ENCODE results near the gene ZNF160. TPM values are rescaled to one million over a fixed set of nuclear protein-coding genes. Genes with fewer than 3 reads are reported as not detected.
"Not testable (repeated sequence)": the region's sequence is repeated elsewhere in the genome, so short reads cannot be mapped to it uniquely, and the experiment has no call there.

The ZNF160 gene
- total RNA-seq: 10 to 100 TPM; 16.5 to 17.0 TPM
- long read RNA-seq, full-length matches to known transcripts: 11 of 16 reads
- long read RNA-seq, partial matches to known transcripts: 0 of 16 reads
- long read RNA-seq, other reads (novel, unspliced or antisense): 5 of 16 reads

- ATAC-seq: peak; percentile 99
- intact Hi-C loops (cut with DNase I): no loop called here
- DNase-seq: peak; percentile 99
Measured at GRCh38 chr19:53103234-53104203, at the start of gene ZNF160. Gene ZNF160 (minus strand): TSS chr19:53103422. CDS start chr19:53086276, 17,146 bp downstream.

GRCh38 chr19:53147645-53148044, 44.4 kb upstream of the ZNF160 start:
- no peak for DNase-seq
- no peak for ATAC-seq
- intact Hi-C loops (cut with DNase I): no loop called here

- DNase-seq (no peak), ATAC-seq (no peak)
- intact Hi-C loops (cut with DNase I): no loop called here
Measured at GRCh38 chr19:53140351-53140750, 37.1 kb upstream of the ZNF160 start.

DNA sequence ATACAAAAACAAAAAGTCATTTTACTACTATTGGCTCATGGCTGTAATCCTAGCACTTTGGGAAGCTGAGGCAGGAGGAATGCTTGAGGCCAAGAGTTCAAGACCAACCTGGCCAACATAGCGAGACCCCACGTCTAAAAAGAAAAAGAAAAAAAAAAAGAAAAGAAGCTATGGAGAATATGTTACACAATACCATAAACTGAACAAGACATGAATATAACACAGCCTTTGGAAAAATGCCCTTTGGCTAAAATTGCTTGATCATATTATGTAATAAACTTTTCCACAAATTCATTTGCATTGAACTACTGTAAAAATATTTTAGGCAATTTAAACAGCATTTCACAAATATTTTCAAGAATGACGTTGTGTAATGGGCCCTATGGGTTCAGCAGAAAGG, 33.2 kb upstream of the ZNF160 start:
- ATAC-seq (no peak), DNase-seq (no peak)
- intact Hi-C loops (cut with DNase I): no loop called here

DNA sequence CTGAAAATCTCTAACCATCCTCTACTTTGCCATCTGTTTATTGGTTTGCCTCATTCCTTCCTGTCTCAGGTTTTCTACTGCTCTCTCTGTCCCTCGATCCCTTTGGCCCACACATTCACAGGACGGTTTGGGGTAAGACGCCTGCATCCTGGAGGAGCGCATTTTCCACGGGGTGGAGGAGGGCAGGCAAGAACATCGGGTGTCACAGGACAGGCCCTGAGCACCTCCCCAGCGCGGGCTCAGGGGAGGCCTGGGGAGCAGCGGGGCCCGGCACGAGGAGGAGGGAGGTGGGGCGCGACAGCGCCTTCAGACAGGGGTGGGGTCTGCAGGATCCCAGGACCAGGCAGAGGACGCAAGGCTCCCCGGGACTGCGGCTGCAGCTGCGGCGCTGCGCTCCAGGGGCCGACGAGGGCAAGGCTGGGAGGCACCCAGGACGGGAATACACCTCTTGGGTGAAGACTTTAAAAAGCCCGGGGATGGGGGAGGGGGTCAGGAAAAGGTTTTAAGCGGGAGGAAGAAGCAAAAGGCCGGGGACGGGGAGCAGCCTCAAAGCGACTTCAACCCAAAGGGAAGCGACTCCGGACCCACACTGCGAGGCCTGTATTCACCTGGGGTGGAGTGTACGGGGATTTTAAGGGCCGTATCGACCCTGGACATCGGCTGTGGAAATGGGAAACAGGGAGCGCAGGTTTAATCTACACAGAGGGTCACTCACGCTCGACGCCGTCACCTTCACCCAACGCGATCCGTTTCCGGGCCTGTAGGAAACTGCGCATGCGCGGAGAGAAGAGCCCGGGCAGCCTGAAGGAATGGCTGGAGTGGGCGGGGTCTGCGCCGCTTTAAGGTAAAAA, 29.1 kb upstream of the ZNF160 start, which contains the start of gene ZNF415:
ZNF415 (minus strand) TSS at position 770 of the 851 bp plus-strand sequence. CDS start 10,234 bp downstream, outside the sequence.
- DNase-seq: peak; percentile 95
- intact Hi-C loops (cut with DNase I): no loop called here
- ATAC-seq: peak; percentile 96 to 98

- DNase-seq: no peak
- intact Hi-C loops (cut with DNase I): no loop called here
- peak in 1 of 2 donors; percentile 28 for ATAC-seq
Measured at GRCh38 chr19:53131727-53132126, 28.5 kb upstream of the ZNF160 start.

DNA sequence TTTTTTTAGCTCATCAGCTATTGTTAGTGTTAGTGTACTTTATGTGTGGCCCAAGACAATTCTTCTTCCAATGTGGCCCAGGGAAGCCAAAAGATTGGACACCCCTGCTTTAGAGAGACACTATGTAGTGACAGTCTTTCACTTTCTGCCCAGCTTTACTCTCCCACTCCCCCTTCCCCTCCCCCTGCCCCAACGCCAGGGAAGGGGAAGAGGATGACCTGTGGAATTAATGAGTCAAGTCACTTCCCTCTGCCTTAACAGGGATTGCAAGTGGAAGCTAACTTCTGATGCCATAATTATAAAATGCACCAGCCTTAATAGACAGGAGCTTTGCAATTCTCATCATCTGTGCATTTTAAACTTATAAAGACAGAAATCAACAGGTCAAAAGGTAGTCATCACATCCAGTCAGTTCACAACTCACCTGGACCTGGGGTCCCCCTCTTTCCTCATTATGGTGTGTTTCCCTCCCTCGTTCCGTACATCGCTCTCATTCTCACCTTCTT, 27.9 kb upstream of the ZNF160 start:
- no peak for ATAC-seq
- intact Hi-C loops (cut with DNase I): no loop called here
- DNase-seq: no peak

- intact Hi-C loops (cut with DNase I): no loop called here
- ATAC-seq (no peak), DNase-seq (peak; percentile 33)
Measured at GRCh38 chr19:53130506-53130905, 27.3 kb upstream of the ZNF160 start.

DNA sequence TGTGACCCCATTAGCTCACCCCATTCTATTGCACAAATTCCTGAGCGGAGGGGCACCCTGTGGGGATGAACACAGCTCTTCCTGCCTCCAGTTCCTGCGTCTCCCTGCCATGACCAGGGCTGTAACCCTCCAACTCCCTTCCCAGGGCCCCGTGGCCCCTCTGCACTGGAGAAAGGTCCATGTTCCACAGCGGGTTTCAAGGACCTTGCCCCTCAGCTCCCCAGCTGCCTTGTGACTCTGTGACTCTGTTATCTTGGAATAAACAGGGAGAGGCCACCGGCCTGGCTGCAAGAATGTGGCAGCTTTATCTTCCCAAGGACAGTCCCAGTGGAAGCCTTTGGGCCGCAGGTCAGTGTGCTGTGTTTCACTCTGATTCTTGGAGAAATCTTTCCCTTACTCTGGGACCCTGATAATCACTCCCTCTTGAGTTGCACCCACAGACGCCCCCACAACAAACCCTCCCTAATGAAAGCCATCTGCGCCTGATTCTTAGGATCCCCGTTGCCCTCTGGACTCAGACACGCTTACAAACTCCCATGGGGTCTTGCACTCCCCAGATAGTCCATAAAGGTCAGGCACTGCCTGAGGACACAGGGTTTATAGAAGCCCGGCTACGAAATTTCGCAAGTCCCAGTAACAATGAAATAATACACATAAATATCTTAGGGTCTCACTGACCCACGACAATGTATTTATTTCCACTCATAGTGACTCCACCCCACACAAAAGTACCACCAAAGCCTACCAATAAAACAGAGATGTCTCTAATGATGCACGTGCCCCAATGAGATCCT, 23.7 kb upstream of the ZNF160 start:
- DNase-seq; intact Hi-C loops (cut with DNase I): not testable (repeated sequence)
- peak; percentile 49 to 67 for ATAC-seq

DNA sequence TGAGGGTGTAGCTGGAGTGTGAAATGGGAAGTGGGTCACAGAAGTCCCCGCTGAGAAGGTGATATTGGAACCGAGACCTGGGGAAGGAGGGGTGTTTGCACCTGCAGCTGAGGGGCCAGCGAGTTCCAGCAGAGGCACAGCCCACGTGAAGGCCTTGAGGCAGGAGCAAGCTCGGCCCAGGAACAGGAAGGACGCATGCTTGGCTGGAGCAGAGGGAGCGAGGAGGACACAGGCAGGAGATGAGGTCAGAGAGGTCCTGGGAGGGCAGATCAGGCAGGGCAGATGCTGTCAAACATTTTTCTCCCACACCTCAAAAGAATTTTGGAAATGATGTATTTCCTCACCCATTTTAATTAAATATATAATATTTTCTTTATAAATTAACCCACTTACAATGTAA, 20.2 kb upstream of the ZNF160 start:
- no peak for ATAC-seq
- intact Hi-C loops (cut with DNase I): no loop called here
- no peak for DNase-seq

- intact Hi-C loops (cut with DNase I): no loop called here
- DNase-seq (no peak), ATAC-seq (no peak)
Measured at GRCh38 chr19:53112286-53112685, 9.1 kb upstream of the ZNF160 start.

- DNase-seq (no peak), ATAC-seq (no peak)
- intact Hi-C loops (cut with DNase I): no loop called here
Measured at GRCh38 chr19:53109527-53109926, 6.3 kb upstream of the ZNF160 start.

GRCh38 chr19:53102756-53103233, 427 bp downstream of the ZNF160 start:
- peak; percentile 25 to 60 for ATAC-seq
- peak; percentile 54 for DNase-seq
- intact Hi-C loops (cut with DNase I): no loop called here

GRCh38 chr19:53102206-53102755, 941 bp downstream of the ZNF160 start:
- no peak for ATAC-seq
- no peak for DNase-seq
- intact Hi-C loops (cut with DNase I): no loop called here

GRCh38 chr19:53101518-53101917, 1.7 kb downstream of the ZNF160 start:
- ATAC-seq: no peak
- DNase-seq: no peak
- intact Hi-C loops (cut with DNase I): no loop called here

- intact Hi-C loops (cut with DNase I); DNase-seq; ATAC-seq: not testable (repeated sequence)
Measured at GRCh38 chr19:53098570-53098969, 4.7 kb downstream of the ZNF160 start.

DNA sequence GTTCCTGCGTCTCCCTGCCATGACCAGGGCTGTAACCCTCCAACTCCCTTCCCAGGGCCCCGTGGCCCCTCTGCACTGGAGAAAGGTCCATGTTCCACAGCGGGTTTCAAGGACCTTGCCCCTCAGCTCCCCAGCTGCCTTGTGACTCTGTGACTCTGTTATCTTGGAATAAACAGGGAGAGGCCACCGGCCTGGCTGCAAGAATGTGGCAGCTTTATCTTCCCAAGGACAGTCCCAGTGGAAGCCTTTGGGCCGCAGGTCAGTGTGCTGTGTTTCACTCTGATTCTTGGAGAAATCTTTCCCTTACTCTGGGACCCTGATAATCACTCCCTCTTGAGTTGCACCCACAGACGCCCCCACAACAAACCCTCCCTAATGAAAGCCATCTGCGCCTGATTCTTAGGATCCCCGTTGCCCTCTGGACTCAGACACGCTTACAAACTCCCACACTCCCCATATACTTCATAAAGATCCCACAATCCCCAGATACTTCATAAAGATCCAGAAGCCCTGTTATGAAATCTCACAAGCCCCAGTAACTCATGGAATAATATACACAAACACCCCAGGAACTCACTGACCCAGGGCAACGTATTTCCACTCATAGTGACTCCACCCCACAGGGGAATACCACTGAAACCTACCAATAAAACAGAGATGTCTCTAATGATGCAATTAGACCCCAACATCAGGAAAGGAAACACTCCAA, 6.1 kb downstream of the ZNF160 start:
- DNase-seq; intact Hi-C loops (cut with DNase I): not testable (repeated sequence)
- peak; percentile 67 to 69 for ATAC-seq
